ENCODE measurements around the gene HOXA13. TPM values are rescaled to one million over a fixed set of nuclear protein-coding genes. Genes with fewer than 3 reads are reported as not detected.
A peak's percentile ranks its signal among the peaks of the same experiment; 100 is the strongest.

The HOXA13 gene
- total RNA-seq, 2 experiments from 2014 or later, result not detected

GRCh38 chr7:27179503-27180430 is 20.1 kb downstream of the HOXA13 start:
- ATAC-seq (peak; percentile 78), DNase-seq (peak; percentile 73)
- H3K27ac Mint-ChIP-seq, result no peak overlapping the region
- intact Hi-C loops (cut with micrococcal nuclease), result no loop called here
- H3K9me3 Mint-ChIP-seq, result no peaks in the 10 kb centered on the region
- peaks cover 68% of the 10 kb centered on the region for H3K27me3 Mint-ChIP-seq
- ChIA-PET POLR2A (no interaction called here), CTCF (interaction anchor here (0.6 to 10.4 kb wide), 37 partner anchors 9 to 1287 kb away, joined by 3 to 61 read pairs (median 4); partner anchors contain the start of genes EVX1, HOXA3 and HOXA7)
- no peaks in the 10 kb centered on the region for H3K36me3 Mint-ChIP-seq (ENCODE audit: low read depth)
- no peak overlapping the region for H3K4me3 Mint-ChIP-seq
- peaks cover 5% of the 10 kb centered on the region for H3K4me1 Mint-ChIP-seq (ENCODE audit: low read depth)
- TF ChIP-seq CTCF (IDR thresholded peaks at IDR 0.05), result peak; percentile 84

DNA sequence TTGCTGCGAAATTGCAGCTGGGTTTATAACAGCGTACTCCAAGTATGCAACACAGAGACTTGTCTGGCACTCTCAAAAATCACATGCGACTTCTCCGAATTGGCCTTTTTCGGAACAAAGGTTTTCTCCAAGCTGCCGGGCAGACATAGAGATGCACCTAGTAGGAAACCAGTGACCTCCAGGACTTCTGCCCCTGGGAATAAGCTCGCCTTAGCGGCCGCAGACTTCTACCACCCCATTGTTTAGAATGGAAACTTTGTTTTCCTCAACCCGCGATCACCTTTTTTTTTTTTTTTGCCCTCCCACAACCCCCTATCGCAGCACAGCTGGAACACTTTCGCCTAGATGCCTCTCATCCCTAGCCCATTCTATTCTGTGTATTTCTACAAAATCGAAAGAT is 20.9 kb downstream of the HOXA13 start:
- Mint-ChIP-seq H3K4me3 (no peak overlapping the region), H3K9me3 (no peaks in the 10 kb centered on the region), H3K27me3 (peaks cover 70% of the 10 kb centered on the region), H3K36me3 (ENCODE audit: low read depth) (no peaks in the 10 kb centered on the region), H3K4me1 (ENCODE audit: low read depth) (peaks cover 6% of the 10 kb centered on the region), H3K27ac (no peak overlapping the region)
- CTCF ChIA-PET, result interaction anchor here (0.6 to 10.4 kb wide), 29 partner anchors 9 to 1287 kb away, joined by 3 to 61 read pairs (median 5); partner anchors contain the start of genes EVX1 and HOXA6
- intact Hi-C loops (cut with micrococcal nuclease), result no loop called here
- ATAC-seq (no peak), DNase-seq (no peak)
- TF ChIP-seq CTCF (IDR thresholded peaks at IDR 0.05), result no peak
- POLR2A ChIA-PET, result no interaction called here

DNA sequence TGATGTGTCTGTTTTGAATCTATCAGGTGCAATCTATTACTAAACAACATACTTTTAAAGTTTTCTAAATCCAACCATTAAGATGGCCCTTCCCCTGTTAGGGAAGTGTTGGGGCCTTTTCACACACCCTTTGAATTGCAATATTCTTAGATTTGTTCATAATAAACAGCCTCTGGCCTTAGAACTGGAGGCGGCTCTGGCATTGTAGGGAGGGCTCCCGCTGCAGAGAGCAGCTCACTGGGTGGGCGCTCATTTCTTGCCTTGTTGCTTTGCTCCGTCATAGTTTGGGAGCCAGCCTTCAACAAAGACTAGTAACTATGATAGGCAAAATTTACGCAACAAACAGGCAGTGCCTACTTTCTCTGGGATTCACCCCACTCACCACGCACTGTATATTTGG is 21.5 kb downstream of the HOXA13 start:
- CTCF ChIA-PET, result interaction anchor here (0.9 to 10.4 kb wide), 15 partner anchors 9 to 497 kb away, joined by 3 to 61 read pairs (median 8); partner anchors contain the start of gene HOXA6
- ATAC-seq, result no peak
- DNase-seq, result no peak
- Mint-ChIP-seq H3K9me3 (no peaks in the 10 kb centered on the region), H3K4me3 (no peak overlapping the region), H3K27ac (no peak overlapping the region), H3K27me3 (peaks cover 70% of the 10 kb centered on the region), H3K4me1 (ENCODE audit: low read depth) (peaks cover 6% of the 10 kb centered on the region), H3K36me3 (ENCODE audit: low read depth) (no peaks in the 10 kb centered on the region)
- TF ChIP-seq CTCF (IDR thresholded peaks at IDR 0.05), result no peak
- intact Hi-C loops (cut with micrococcal nuclease), result no loop called here
- POLR2A ChIA-PET, result interaction anchor here (1.1 kb wide), 1 partner anchor 16 kb away, joined by 3 read pairs; no protein-coding TSS in a partner anchor

DNA sequence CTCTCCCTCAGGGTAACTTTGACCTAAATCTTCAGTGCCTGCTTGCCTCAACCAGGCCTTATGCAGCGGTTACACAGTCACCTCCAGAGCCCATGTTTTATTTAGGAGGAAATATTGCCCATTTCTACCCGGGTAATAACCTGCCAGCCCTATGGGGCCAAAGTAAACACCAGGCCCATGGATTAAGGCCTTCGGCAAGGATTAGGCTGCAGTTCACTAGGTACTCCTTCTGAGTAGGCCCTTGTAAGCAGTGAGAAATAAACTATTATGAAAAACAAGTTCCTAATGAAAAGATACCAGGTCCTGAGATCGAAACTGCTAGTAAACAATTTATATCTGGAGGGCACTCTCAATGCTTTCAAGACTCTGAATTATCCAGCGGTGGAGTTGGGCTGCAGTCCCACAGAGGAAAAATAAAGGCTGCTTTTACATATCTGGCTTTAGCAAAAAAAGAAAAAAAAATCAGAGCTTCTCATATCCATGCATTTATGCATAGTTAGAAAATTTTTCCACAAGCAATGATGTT is 22.0 kb downstream of the HOXA13 start:
- Mint-ChIP-seq H3K9me3 (no peaks in the 10 kb centered on the region), H3K4me1 (ENCODE audit: low read depth) (peaks cover 6% of the 10 kb centered on the region), H3K27ac (no peak overlapping the region), H3K4me3 (no peak overlapping the region), H3K36me3 (ENCODE audit: low read depth) (no peaks in the 10 kb centered on the region), H3K27me3 (peaks cover 69% of the 10 kb centered on the region)
- no peak for TF ChIP-seq CTCF (IDR thresholded peaks at IDR 0.05)
- intact Hi-C loops (cut with micrococcal nuclease), result no loop called here
- ChIA-PET CTCF (interaction anchor here (0.7 to 10.4 kb wide), 6 partner anchors 14 to 323 kb away, joined by 3 to 61 read pairs (median 6); partner anchors contain the start of gene HOXA7), POLR2A (interaction anchor here (1.1 kb wide), 1 partner anchor 16 kb away, joined by 3 read pairs; no protein-coding TSS in a partner anchor)
- ATAC-seq (no peak), DNase-seq (no peak)
